GM23248 (cell line): ENCODE data around the gene ATP5F1D. TPM values are rescaled to one million over a fixed set of nuclear protein-coding genes. Genes with fewer than 3 reads are reported as not detected.
A peak's percentile ranks its signal among the peaks of the same experiment; 100 is the strongest.

ENCODE experiments used
- DNase-seq: peaks from one replicate; pipeline ENCODE4 v3.0.0-alpha.2; 2015
- H2AFZ ChIP-seq: fragments of 200-600 bp; sonication (generic); 2 replicates; pipeline ENCODE4 v1.6.1; 2016; ENCODE audit warnings: antibody characterized with exemption
- H3F3A ChIP-seq: fragments of 200-600 bp; sonication (generic); 2 replicates; pipeline ENCODE4 v1.6.1; 2016; ENCODE audit warnings: mild to moderate bottlenecking, antibody characterized with exemption, mixed run types; ENCODE audit not compliant: insufficient read depth
- H3K27ac ChIP-seq: fragments of 200-600 bp; sonication (generic); 2 replicates; pipeline ENCODE4 v1.5.1; 2016; ENCODE audit warnings: mild to moderate bottlenecking
- H3K27me3 ChIP-seq: fragments of 200-600 bp; sonication (generic); replicated peaks from 2 replicates; pipeline ENCODE4 v1.6.1; 2016; ENCODE audit warnings: mild to moderate bottlenecking; ENCODE audit not compliant: insufficient read depth
- H3K36me3 ChIP-seq: fragments of 200-600 bp; sonication (generic); 2 replicates; pipeline ENCODE4 v1.6.1; 2016; ENCODE audit warnings: low read depth, mild to moderate bottlenecking
- H3K4me1 ChIP-seq: fragments of 200-600 bp; sonication (generic); 2 replicates; pipeline ENCODE4 v1.6.1; 2016; ENCODE audit warnings: mild to moderate bottlenecking; ENCODE audit not compliant: insufficient read depth
- H3K4me2 ChIP-seq: fragments of 200-600 bp; sonication (generic); one replicate; pipeline ENCODE4 v1.6.1; 2016; ENCODE audit warnings: mild to moderate bottlenecking; ENCODE audit not compliant: unreplicated experiment
- H3K4me3 ChIP-seq: fragments of 200-600 bp; sonication (generic); 2 replicates; pipeline ENCODE4 v1.5.1; 2016; ENCODE audit warnings: mild to moderate bottlenecking
- H3K79me2 ChIP-seq: fragments of 200-600 bp; sonication (generic); 2 replicates; pipeline ENCODE4 v1.6.1; 2016; ENCODE audit warnings: mild to moderate bottlenecking; ENCODE audit not compliant: insufficient read depth
- H3K9ac ChIP-seq: fragments of 200-600 bp; sonication (generic); 2 replicates; pipeline ENCODE4 v1.6.1; 2016; ENCODE audit warnings: mild to moderate bottlenecking
- H3K9me2 ChIP-seq: fragments of 200-600 bp; sonication (generic); 2 replicates; pipeline ENCODE4 v1.6.1; 2016; ENCODE audit warnings: mixed run types, mild to moderate bottlenecking, moderate library complexity; ENCODE audit not compliant: insufficient read depth
- H3K9me3 ChIP-seq: fragments of 200-600 bp; sonication (generic); one replicate; pipeline ENCODE4 v1.6.1; 2017; ENCODE audit warnings: low read depth
- H4K20me1 ChIP-seq: fragments of 200-600 bp; sonication (generic); 2 replicates; pipeline ENCODE4 v1.6.0; 2016; ENCODE audit not compliant: insufficient read depth
- EZH2 ChIP-seq: fragments of 200-600 bp; sonication (generic); IDR thresholded peaks from 2 replicates; pipeline ENCODE4 v1.6.1; 2018; ENCODE audit warnings: antibody characterized with exemption, mild to moderate bottlenecking; ENCODE audit not compliant: insufficient read depth, poor library complexity, severe bottlenecking
- EZH2phosphoT487 ChIP-seq: fragments of 200-600 bp; sonication (generic); IDR thresholded peaks from 2 replicates; pipeline ENCODE4 v1.6.1; 2018; ENCODE audit warnings: antibody characterized with exemption, moderate library complexity, mild to moderate bottlenecking, low read depth; ENCODE audit not compliant: insufficient read depth
- WGBS, 2 experiments: methylation state at CpG; one replicate each; pipeline ENCODE4 v1.1.6; 2015 to 2017; ENCODE audit warnings: low lambda C conversion rate in 2 of 2, low coverage in 1 of 2; ENCODE audit errors: missing lambda C conversion rate in 2 of 2; 5-methylcytosine and 5-hydroxymethylcytosine counted together
- in situ Hi-C: fragments of 300-500 bp; cut with MboI; formaldehyde crosslinking; loops from 2 replicates; pipeline ENCODE4 v1.15.0; 2020
- polyA plus RNA-seq: library from polyadenylated mRNA; unstranded; fragments of >200 nt; fragmentation: Nextera tagmentation; extraction: Ambion mirVana; gene quantifications from 2 replicates; pipeline ENCODE4 v1.2.1, GENCODE V29; 2016
- total RNA-seq: library from RNA; depleted of rRNA; stranded (reverse); fragments of >200 nt; shearing (Covaris generic); gene quantifications from 2 replicates; pipeline ENCODE4 v1.2.3, GENCODE V29; 2014

Gene ATP5F1D
- total and polyA plus RNA-seq, 2 experiments from 2014 or later: 38.9 to 287 TPM

DNA sequence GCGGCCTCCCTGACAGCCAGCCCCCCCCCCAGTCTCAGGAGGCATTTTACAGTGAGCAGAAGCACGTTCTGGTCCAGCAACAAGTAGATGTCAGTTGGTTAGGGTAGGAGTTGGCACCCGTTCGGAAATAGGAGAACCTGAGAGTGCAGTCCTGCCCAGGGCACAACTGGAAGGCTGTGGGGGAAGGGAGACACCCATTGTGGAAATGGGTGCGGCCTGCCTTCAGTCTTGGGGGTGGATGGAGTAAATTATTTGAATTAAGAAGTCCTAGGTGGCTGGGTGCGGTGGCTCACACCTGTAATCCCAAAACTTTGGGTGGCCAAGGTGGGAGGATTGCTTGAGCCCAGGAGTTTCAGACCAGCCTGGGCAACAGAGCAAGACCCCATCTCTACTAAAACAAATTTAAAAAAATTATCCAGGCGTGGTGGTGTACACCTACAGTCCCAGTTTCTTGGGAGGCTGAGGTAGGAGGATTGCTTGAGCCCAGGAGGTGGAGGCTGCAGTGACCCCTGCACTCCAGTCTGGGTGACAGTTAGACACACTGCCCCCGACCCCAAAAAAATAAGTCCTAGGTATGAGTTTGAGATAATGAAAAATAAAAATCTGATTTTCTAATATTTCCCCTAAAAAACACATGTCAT, 28.8 kb downstream of the ATP5F1D start:
- peak overlapping the region; percentile 95 for H3K4me2 ChIP-seq
- 6 to 14% methylated on average over 8 of the region's 8 CpGs for WGBS, 2 experiments
- peaks cover 34% of the 10 kb centered on the region; the same call in 1 of the 2 replicates for H3K36me3 ChIP-seq
- in situ Hi-C loops: no loop called here
- H3K4me1 ChIP-seq: peaks cover 36% of the 10 kb centered on the region
- peak overlapping the region; percentile 97 for H3K9ac ChIP-seq
- peak; percentile 60 for DNase-seq
- no peak overlapping the region for H2AFZ ChIP-seq
- peaks cover 32% of the 10 kb centered on the region for H3F3A ChIP-seq
- H3K9me2 ChIP-seq: no peaks in the 10 kb centered on the region
- TF ChIP-seq EZH2phosphoT487 (no peak), EZH2 (no peak)
- no peaks in the 10 kb centered on the region for H3K9me3 ChIP-seq
- peak overlapping the region; percentile 84 for H3K4me3 ChIP-seq
- H4K20me1 ChIP-seq: no peaks in the 10 kb centered on the region
- no peaks in the 10 kb centered on the region for H3K27me3 ChIP-seq
- peak overlapping the region; percentile 97 for H3K27ac ChIP-seq
- peaks cover 60% of the 10 kb centered on the region for H3K79me2 ChIP-seq

DNA sequence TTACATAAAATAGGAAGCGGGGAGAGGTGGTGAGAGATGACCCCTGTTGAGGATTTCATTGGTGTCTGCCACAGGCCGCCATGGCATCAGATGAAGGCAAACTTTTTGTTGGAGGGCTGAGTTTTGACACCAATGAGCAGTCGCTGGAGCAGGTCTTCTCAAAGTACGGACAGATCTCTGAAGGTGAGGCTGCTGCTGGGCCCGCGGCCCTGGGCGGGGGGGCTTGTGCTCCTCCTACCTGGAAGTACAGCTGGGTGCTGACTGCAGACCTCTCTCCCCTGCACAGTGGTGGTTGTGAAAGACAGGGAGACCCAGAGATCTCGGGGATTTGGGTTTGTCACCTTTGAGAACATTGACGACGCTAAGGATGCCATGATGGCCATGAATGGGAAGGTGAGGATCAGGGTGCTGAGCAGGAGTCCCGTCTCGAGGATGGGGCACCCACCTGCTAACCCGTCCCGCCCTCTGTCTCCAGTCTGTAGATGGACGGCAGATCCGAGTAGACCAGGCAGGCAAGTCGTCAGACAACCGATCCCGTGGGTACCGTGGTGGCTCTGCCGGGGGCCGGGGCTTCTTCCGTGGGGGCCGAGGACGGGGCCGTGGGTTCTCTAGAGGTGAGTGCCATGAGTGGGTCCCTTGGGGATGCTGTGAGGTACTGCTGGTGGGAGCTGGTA, 29.4 kb downstream of the ATP5F1D start:
- peaks cover 62% of the 10 kb centered on the region for H3K79me2 ChIP-seq

GRCh38 chr19:1271528-1272422, 30.2 kb downstream of the ATP5F1D start:
- DNase-seq: no peak
- in situ Hi-C loops: no loop called here
- H3K4me3 ChIP-seq: peak overlapping the region; percentile 84
- peak overlapping the region; percentile 95 for H3K4me2 ChIP-seq
- H3K36me3 ChIP-seq: peaks cover 34% of the 10 kb centered on the region; the same call in 1 of the 2 replicates
- no peaks in the 10 kb centered on the region for H4K20me1 ChIP-seq
- peak overlapping the region; percentile 97 for H3K9ac ChIP-seq
- 83 to 86% methylated on average over 36 to 37 of the region's 37 CpGs for WGBS, 2 experiments
- peaks cover 37% of the 10 kb centered on the region for H3F3A ChIP-seq
- H3K79me2 ChIP-seq: peaks cover 69% of the 10 kb centered on the region
- H3K9me3 ChIP-seq: no peaks in the 10 kb centered on the region
- TF ChIP-seq EZH2phosphoT487 (no peak), EZH2 (no peak)
- peak overlapping the region; percentile 97 for H3K27ac ChIP-seq
- no peak overlapping the region for H2AFZ ChIP-seq
- peaks cover 32% of the 10 kb centered on the region for H3K4me1 ChIP-seq
- no peaks in the 10 kb centered on the region for H3K9me2 ChIP-seq
- H3K27me3 ChIP-seq: no peaks in the 10 kb centered on the region

More for the DNA sequence above, 29.4 kb downstream of the ATP5F1D start:
- Histone ChIP-seq H3K4me1 (peaks cover 34% of the 10 kb centered on the region), H3K36me3 (peaks cover 34% of the 10 kb centered on the region; the same call in 1 of the 2 replicates), H3K27me3 (no peaks in the 10 kb centered on the region), H3K9me3 (no peaks in the 10 kb centered on the region), H3K9me2 (no peaks in the 10 kb centered on the region), H2AFZ (no peak overlapping the region), H3K9ac (peak overlapping the region; percentile 97), H4K20me1 (no peaks in the 10 kb centered on the region), H3K27ac (peak overlapping the region; percentile 97), H3F3A (peaks cover 32% of the 10 kb centered on the region), H3K4me2 (peak overlapping the region; percentile 95), H3K4me3 (peak overlapping the region; percentile 84)
- WGBS, 2 experiments: 52 to 54% methylated on average over 25 to 26 of the region's 26 CpGs
- no peak for DNase-seq
- in situ Hi-C loops: no loop called here
- TF ChIP-seq EZH2: no peak
- TF ChIP-seq EZH2phosphoT487: no peak
